Retina (tissue), 1 donor: ENCODE measurements around the gene PARD3B.
"Not testable (repeated sequence)": the region's sequence is repeated elsewhere in the genome, so short reads cannot be mapped to it uniquely, and the experiment has no call there.

Source experiments
- DNase-seq: peaks from one replicate; pipeline ENCODE4 v3.0.0-alpha.2; 2016

Gene PARD3B

GRCh38 chr2:204542982-204543608 is 2.2 kb upstream of the PARD3B start:
- no peak for DNase-seq

GRCh38 chr2:204545861-204546735 is 823 bp downstream of the PARD3B start:
- DNase-seq = peak; percentile 63

GRCh38 chr2:204550751-204551511 is 5.7 kb downstream of the PARD3B start:
- DNase-seq = no peak

- DNase-seq = peak; percentile 40
Observed at GRCh38 chr2:204551512-204551863, 6.2 kb downstream of the PARD3B start.

- DNase-seq = no peak
Observed at GRCh38 chr2:204557604-204558003, 12.3 kb downstream of the PARD3B start.

- not testable (repeated sequence) for DNase-seq
Observed at GRCh38 chr2:204559358-204559757, 14.1 kb downstream of the PARD3B start.

GRCh38 chr2:204560902-204561301 is 15.6 kb downstream of the PARD3B start:
- no peak for DNase-seq

- DNase-seq = no peak
Observed at GRCh38 chr2:204561771-204562170, 16.5 kb downstream of the PARD3B start.

GRCh38 chr2:204566439-204566838 is 21.2 kb downstream of the PARD3B start:
- no peak for DNase-seq

GRCh38 chr2:204570421-204570820 is 25.1 kb downstream of the PARD3B start:
- DNase-seq = no peak

- DNase-seq = no peak
Observed at GRCh38 chr2:204571041-204571440, 25.8 kb downstream of the PARD3B start.

GRCh38 chr2:204571911-204572310 is 26.6 kb downstream of the PARD3B start:
- DNase-seq = no peak

- DNase-seq = no peak
Observed at GRCh38 chr2:204573221-204573620, 27.9 kb downstream of the PARD3B start.

- DNase-seq = no peak
Observed at GRCh38 chr2:204574486-204574885, 29.2 kb downstream of the PARD3B start.

- no peak for DNase-seq
Observed at GRCh38 chr2:204575463-204575862, 30.2 kb downstream of the PARD3B start.

GRCh38 chr2:204576362-204576979 is 31.2 kb downstream of the PARD3B start:
- no peak for DNase-seq

GRCh38 chr2:204578928-204579598 is 33.8 kb downstream of the PARD3B start:
- DNase-seq = no peak

GRCh38 chr2:204581946-204582345 is 36.7 kb downstream of the PARD3B start:
- no peak for DNase-seq

- DNase-seq = no peak
Observed at GRCh38 chr2:204583773-204584172, 38.5 kb downstream of the PARD3B start.

- no peak for DNase-seq
Observed at GRCh38 chr2:204585930-204586329, 40.7 kb downstream of the PARD3B start.

- no peak for DNase-seq
Observed at GRCh38 chr2:204586444-204587180, 41.3 kb downstream of the PARD3B start.

GRCh38 chr2:204590063-204590462 is 44.8 kb downstream of the PARD3B start:
- DNase-seq = no peak
